ENCODE data around the gene APLF. TPM values are rescaled to one million over a fixed set of nuclear protein-coding genes. Genes with fewer than 3 reads are reported as not detected.

Gene APLF
- total RNA-seq, 2 experiments from 2014 or later = 2.9 to 3.5 TPM

DNA sequence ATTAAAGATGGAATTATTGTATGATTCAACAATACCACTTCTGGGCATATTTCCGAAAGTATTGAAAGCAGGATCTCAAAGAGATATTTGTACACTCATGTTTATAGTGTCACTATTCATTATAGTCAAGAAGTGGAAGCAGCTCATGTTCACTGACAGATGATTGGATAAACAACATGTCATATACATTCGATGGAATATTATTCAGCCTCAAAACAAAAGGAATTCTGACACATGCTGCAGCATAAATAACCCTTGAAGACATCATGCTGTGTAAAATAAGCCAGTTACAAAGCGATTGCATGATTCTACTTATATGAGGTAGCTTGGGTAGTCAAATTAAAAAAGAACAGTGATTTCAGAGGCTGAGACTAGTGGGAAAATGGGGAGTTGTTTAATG is 136.7 kb downstream of the APLF start:
- DNase-seq = no peak
- no peaks in the 10 kb centered on the region for H3K36me3 Mint-ChIP-seq (ENCODE audit: low read depth)
- H3K9me3 Mint-ChIP-seq = peaks cover 14% of the 10 kb centered on the region
- POLR2A ChIA-PET = no interaction called here
- intact Hi-C loops (cut with micrococcal nuclease) = no loop called here
- H3K4me1 Mint-ChIP-seq (ENCODE audit: low read depth) = no peaks in the 10 kb centered on the region
- ATAC-seq = no peak
- no peak overlapping the region for H3K4me3 Mint-ChIP-seq
- TF ChIP-seq CTCF (IDR thresholded peaks at IDR 0.05) = no peak
- peaks cover 3% of the 10 kb centered on the region for H3K27me3 Mint-ChIP-seq
- CTCF ChIA-PET = interaction anchor here (1.3 kb wide), 1 partner anchor 9 kb away, joined by 7 read pairs; no protein-coding TSS in a partner anchor
- no peak overlapping the region for H3K27ac Mint-ChIP-seq

GRCh38 chr2:68605939-68606338 is 138.6 kb downstream of the APLF start:
- Mint-ChIP-seq H3K9me3 (peaks cover 14% of the 10 kb centered on the region), H3K4me1 (ENCODE audit: low read depth) (no peaks in the 10 kb centered on the region), H3K27me3 (peaks cover 2% of the 10 kb centered on the region), H3K4me3 (no peak overlapping the region), H3K36me3 (ENCODE audit: low read depth) (peaks cover 2% of the 10 kb centered on the region), H3K27ac (no peak overlapping the region)
- TF ChIP-seq CTCF (IDR thresholded peaks at IDR 0.05) = no peak
- intact Hi-C loops (cut with micrococcal nuclease) = no loop called here
- no peak for DNase-seq
- ChIA-PET POLR2A (no interaction called here), CTCF (interaction anchor here (0.7 to 1.0 kb wide), 2 partner anchors 10 kb away, joined by 4 read pairs; no protein-coding TSS in a partner anchor)
- ATAC-seq = no peak

DNA sequence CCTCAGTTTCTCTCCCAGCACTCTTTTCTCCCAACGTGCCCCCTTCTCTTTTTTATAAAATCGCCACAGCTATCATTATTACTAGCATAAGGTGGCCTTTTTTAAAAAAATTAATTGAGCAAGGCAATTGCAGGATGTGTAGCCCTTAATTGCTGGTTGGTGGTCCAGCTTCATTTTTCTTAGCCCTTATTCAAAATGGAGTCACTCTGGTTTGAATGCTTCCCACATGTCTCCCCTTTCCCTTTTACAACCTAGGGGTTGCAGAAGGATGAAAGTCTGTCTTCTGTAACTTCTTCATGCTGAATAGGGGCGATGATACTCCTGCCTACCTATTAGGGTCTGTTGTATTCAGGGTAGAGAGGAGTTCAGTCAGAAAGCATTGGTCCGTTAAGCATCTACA is 139.4 kb downstream of the APLF start:
- ChIA-PET POLR2A (no interaction called here), CTCF (interaction anchor here (1.0 to 1.5 kb wide), 2 partner anchors 11 to 119 kb away, joined by 4 to 5 read pairs; no protein-coding TSS in a partner anchor)
- peaks cover 2% of the 10 kb centered on the region for H3K27me3 Mint-ChIP-seq
- intact Hi-C loops (cut with micrococcal nuclease) = no loop called here
- no peak overlapping the region for H3K4me3 Mint-ChIP-seq
- no peak for TF ChIP-seq CTCF (IDR thresholded peaks at IDR 0.05)
- DNase-seq (no peak), ATAC-seq (no peak)
- no peak overlapping the region for H3K27ac Mint-ChIP-seq
- H3K9me3 Mint-ChIP-seq = peaks cover 16% of the 10 kb centered on the region
- H3K36me3 Mint-ChIP-seq (ENCODE audit: low read depth) = peaks cover 2% of the 10 kb centered on the region
- no peaks in the 10 kb centered on the region for H3K4me1 Mint-ChIP-seq (ENCODE audit: low read depth)

DNA sequence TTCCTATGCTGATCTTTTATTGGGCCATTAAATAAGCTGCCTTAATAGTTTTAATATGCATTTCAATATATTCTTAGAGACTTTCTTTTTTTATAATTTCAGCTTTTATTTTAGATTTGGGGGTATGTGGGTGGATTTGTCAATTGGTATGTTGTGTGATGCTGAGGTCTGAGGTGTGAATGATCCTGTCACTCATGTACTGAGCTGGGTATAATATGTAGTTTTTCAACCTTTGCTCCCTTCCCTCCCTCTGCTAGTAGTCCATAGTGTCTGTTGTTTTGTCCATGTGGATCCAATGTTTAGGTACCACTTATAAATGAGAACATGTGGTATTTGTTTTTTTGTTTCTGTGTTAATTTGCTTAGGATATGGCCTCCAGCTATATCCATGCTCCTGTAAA is 140.5 kb downstream of the APLF start:
- H3K4me1 Mint-ChIP-seq (ENCODE audit: low read depth) = no peaks in the 10 kb centered on the region
- POLR2A ChIA-PET = no interaction called here
- peaks cover 2% of the 10 kb centered on the region for H3K36me3 Mint-ChIP-seq (ENCODE audit: low read depth)
- ATAC-seq (no peak), DNase-seq (no peak)
- H3K27ac Mint-ChIP-seq = no peak overlapping the region
- peaks cover 16% of the 10 kb centered on the region for H3K9me3 Mint-ChIP-seq
- peaks cover 2% of the 10 kb centered on the region for H3K27me3 Mint-ChIP-seq
- H3K4me3 Mint-ChIP-seq = no peak overlapping the region
- no peak for TF ChIP-seq CTCF (IDR thresholded peaks at IDR 0.05)
- intact Hi-C loops (cut with micrococcal nuclease) = no loop called here
- CTCF ChIA-PET = interaction anchor here (1.5 to 2.4 kb wide), 2 partner anchors 13 to 120 kb away, joined by 5 to 9 read pairs; no protein-coding TSS in a partner anchor

- H3K4me1 Mint-ChIP-seq (ENCODE audit: low read depth) = no peaks in the 10 kb centered on the region
- H3K9me3 Mint-ChIP-seq = peaks cover 16% of the 10 kb centered on the region
- no peak overlapping the region for H3K27ac Mint-ChIP-seq
- intact Hi-C loops (cut with micrococcal nuclease) = no loop called here
- no peaks in the 10 kb centered on the region for H3K27me3 Mint-ChIP-seq
- DNase-seq (no peak), ATAC-seq (no peak)
- CTCF ChIA-PET = no interaction called here
- POLR2A ChIA-PET = no interaction called here
- no peak overlapping the region for H3K4me3 Mint-ChIP-seq
- no peak for TF ChIP-seq CTCF (IDR thresholded peaks at IDR 0.05)
- H3K36me3 Mint-ChIP-seq (ENCODE audit: low read depth) = peaks cover 4% of the 10 kb centered on the region
Measured at GRCh38 chr2:68612765-68613519, 145.6 kb downstream of the APLF start.
